HepG2 (cell line): Measurements from ENCODE around the gene RECQL5. TPM values are rescaled to one million over a fixed set of nuclear protein-coding genes. Genes with fewer than 3 reads are reported as not detected.
A peak's percentile ranks its signal among the peaks of the same experiment; 100 is the strongest.

Source experiments
- ATAC-seq: fragments of 200-7000 bp; cut with Tn5 transposase; 3 replicates; pipeline ENCODE4 v1.9.1; 2020; ENCODE audit warnings: mild to moderate bottlenecking, moderate library complexity
- BruUV-seq: library from RNA; stranded (reverse); fragments of 400-500 nt; replicated peaks from 2 replicates; lab custom pipeline; 2021; lab: Mats Ljungman, UMichigan
- CTCF ChIA-PET: fragments of 300-600 bp; formaldehyde crosslinking; extraction: SDS; loops from one replicate; lab custom pipeline; 2021; ENCODE audit warnings: low total read pairs, inconsistent platforms, low intra/inter-chr PET ratio; lab: Yijun Ruan, JAX
- POLR2A ChIA-PET: fragments of 350-600 bp; sonication (Branson Sonifier 250); formaldehyde crosslinking; loops from one replicate; lab custom pipeline; 2020; ENCODE audit warnings: antibody characterized with exemption, inconsistent platforms; lab: Yijun Ruan, JAX
- DNase-seq: peaks from one replicate; pipeline ENCODE4 v3.0.0-alpha.2; 2015; ENCODE audit warnings: low spot score
- FAIRE-seq: peaks from 3 replicates; lab custom pipeline; 2011; peaks lifted over from hg19 to GRCh38; lab: Jason Lieb, UNC
- H2AFZ ChIP-seq: one replicate; pipeline ENCODE4 v1.6.1; 2011; ENCODE audit warnings: low read length, inconsistent platforms
- H3K27ac ChIP-seq: fragments of 300-600 bp; 3 replicates; pipeline ENCODE4 v1.8.0; 2011; ENCODE audit warnings: mixed run types, mild to moderate bottlenecking, mixed read lengths, low read length, inconsistent platforms; ENCODE audit not compliant: insufficient read depth; ENCODE audit errors: extremely low read length
- H3K27me3 ChIP-seq, 2 experiments: fragments of 200-600 bp in 1 of 2; 2 replicates in 1 of 2; 3 replicates in 1 of 2; pipeline versions ENCODE4 v1.6.0 to v1.8.0; 2011; ENCODE audit warnings: low read length in 2 of 2, mild to moderate bottlenecking in 2 of 2, moderate library complexity in 2 of 2, inconsistent platforms in 1 of 2; ENCODE audit not compliant: insufficient read depth in 2 of 2, control insufficient read depth in 1 of 2
- H3K36me3 ChIP-seq, 2 experiments: fragments of 200-600 bp in 1 of 2; replicated peaks in 1 of 2; 2 replicates in 1 of 2; 3 replicates in 1 of 2; pipeline versions ENCODE4 v1.5.1 to v1.8.0; 2011; ENCODE audit warnings: low read length in 2 of 2, inconsistent platforms in 1 of 2; ENCODE audit not compliant: insufficient read depth in 2 of 2, control insufficient read depth in 1 of 2
- H3K4me1 ChIP-seq: 2 replicates; pipeline ENCODE4 v1.5.1; 2012; ENCODE audit warnings: low read length, inconsistent platforms; ENCODE audit not compliant: insufficient read depth
- H3K4me2 ChIP-seq: 2 replicates; pipeline ENCODE4 v1.6.0; 2011; ENCODE audit warnings: low read depth, low read length, inconsistent platforms
- H3K4me3 ChIP-seq, 3 experiments: fragments of 200-600 bp in 1 of 3; sonication (generic), shearing (Covaris generic) in 1 of 3; replicated peaks in 1 of 3; 2 replicates each; pipeline ENCODE4 v1.5.1; 2011 to 2016; ENCODE audit warnings: low read length in 3 of 3, inconsistent platforms in 2 of 3, low read depth in 2 of 3, mild to moderate bottlenecking in 2 of 3, control low read depth in 1 of 3, mixed read lengths in 1 of 3; ENCODE audit not compliant: insufficient read depth in 1 of 3
- H3K79me2 ChIP-seq: one replicate; pipeline ENCODE4 v1.6.1; 2011; ENCODE audit warnings: low read length, inconsistent platforms; ENCODE audit not compliant: insufficient read depth
- H3K9ac ChIP-seq: 2 replicates; pipeline ENCODE4 v1.6.0; 2011; ENCODE audit warnings: mild to moderate bottlenecking, low read depth, low read length, inconsistent platforms; ENCODE audit not compliant: insufficient read depth
- H3K9me3 ChIP-seq: 2 replicates; pipeline ENCODE4 v1.5.1; 2012; ENCODE audit warnings: mild to moderate bottlenecking, low read length
- H4K20me1 ChIP-seq: 2 replicates; pipeline ENCODE4 v1.6.0; 2011; ENCODE audit warnings: inconsistent platforms, mild to moderate bottlenecking, low read length, moderate library complexity; ENCODE audit not compliant: insufficient read depth
- GABPB1 ChIP-seq: IDR thresholded peaks from 2 replicates; pipeline ENCODE4 v1.6.1; 2016; ENCODE audit warnings: mild to moderate bottlenecking, missing genetic modification reagents, moderate library complexity, missing compliant biosample characterization
- HNRNPH1 ChIP-seq: fragments of 200-400 bp; formaldehyde crosslinking; optimal IDR thresholded peaks from 2 replicates; pipeline ENCODE3; 2017; ENCODE audit warnings: mild to moderate bottlenecking, low read depth, low read length
- ZNF547 ChIP-seq: sonication (generic); formaldehyde crosslinking; IDR thresholded peaks from 2 replicates; pipeline ENCODE4 v1.5.1; 2020; ENCODE audit warnings: mild to moderate bottlenecking, missing genetic modification reagents
- ZNF768 ChIP-seq: sonication (generic); formaldehyde crosslinking; IDR thresholded peaks from 2 replicates; pipeline ENCODE4 v1.4.0; 2020; ENCODE audit warnings: missing genetic modification reagents
- WGBS: methylation state at CpG from one replicate; pipeline ENCODE4 v1.1.6; 2017; ENCODE audit warnings: low lambda C conversion rate; 5-methylcytosine and 5-hydroxymethylcytosine counted together
- in situ Hi-C: cut with HindIII; loops from 2 replicates; pipeline ENCODE4 v1.10.0; 2017; ENCODE audit warnings: low pct_unique_long_range_greater_than_20kb; ENCODE audit not compliant: extremely low pct_ligation_motif_present
- intact Hi-C: fragments of 100-400 bp; cut with micrococcal nuclease; formaldehyde crosslinking; loops from one replicate; pipeline ENCODE4 v1.10.0; 2022; ENCODE audit not compliant: unreplicated experiment
- polyA plus RNA-seq, 8 experiments: library from polyadenylated mRNA; depleted of rRNA in 3 of 8; stranded (reverse) in 7 of 8; unstranded in 1 of 8; fragments of >200 nt; fragmentation: Illumina TruSeq in 4 of 8; extraction: Trizol in 4 of 8; gene quantifications; 2 replicates each; pipeline versions ENCODE4 v1.2.1 to v1.2.3, GENCODE V29; 2011 to 2016; ENCODE audit warnings: low read depth in 4 of 8, missing spikeins in 1 of 8, mixed read lengths in 1 of 8; ENCODE audit not compliant: insufficient read depth in 1 of 8
- total RNA-seq, 5 experiments: library from RNA; depleted of rRNA; stranded (reverse); fragments of >200 nt; fragmentation: Illumina TruSeq; extraction: Trizol; gene quantifications; 2 replicates each; pipeline ENCODE4 v1.2.3, GENCODE V29; 2016; ENCODE audit warnings: low read depth in 1 of 5
- TF ChIP-seq, protein P1 (sequence below): sonication (generic); formaldehyde crosslinking; IDR thresholded peaks from 2 replicates; pipeline ENCODE4 v1.4.0; 2020; ENCODE audit warnings: missing genetic modification reagents

The RECQL5 gene
- total and polyA plus RNA-seq, 2 of the 13 experiments (the other 11 are each of a cell fraction or from before 2014, with no cell fraction given) = 27.7 to 32.0 TPM

DNA sequence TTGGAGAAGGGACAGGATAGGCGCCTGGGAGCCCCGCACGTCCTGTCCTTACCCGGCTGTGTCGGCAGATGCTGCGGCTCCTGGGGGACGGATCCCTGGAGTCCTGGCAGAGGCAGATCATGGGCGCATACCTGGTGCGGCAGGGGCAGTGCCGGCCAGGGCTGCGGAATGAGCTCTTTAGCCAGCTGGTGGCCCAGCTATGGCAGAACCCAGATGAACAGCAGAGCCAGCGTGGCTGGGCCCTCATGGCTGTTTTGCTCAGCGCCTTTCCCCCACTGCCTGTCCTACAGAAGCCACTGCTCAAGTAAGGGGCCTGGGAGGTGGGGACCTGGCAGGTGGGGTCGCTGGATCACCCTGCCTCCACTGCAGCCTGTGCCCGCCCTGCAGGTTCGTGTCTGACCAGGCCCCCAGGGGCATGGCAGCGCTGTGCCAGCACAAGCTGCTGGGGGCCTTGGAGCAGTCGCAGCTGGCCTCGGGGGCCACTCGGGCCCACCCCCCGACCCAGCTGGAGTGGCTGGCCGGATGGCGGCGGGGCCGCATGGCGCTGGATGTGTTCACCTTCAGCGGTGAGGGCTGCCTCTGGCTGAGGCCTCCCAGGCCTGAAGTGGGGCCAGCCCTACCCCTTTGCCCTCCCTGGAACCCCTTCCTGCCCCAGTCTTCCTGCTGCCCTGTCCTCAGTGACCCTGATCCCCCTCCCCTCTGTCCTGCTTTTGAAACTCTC lies 53.9 kb downstream of the RECQL5 start:
- H3K9me3 ChIP-seq = no peaks in the 10 kb centered on the region
- H3K36me3 ChIP-seq = no peaks in the 10 kb centered on the region
- WGBS = 88% methylated on average over 5 of the region's 27 CpGs
- DNase-seq (no peak), FAIRE-seq (no peak), ATAC-seq (no peak)
- no TSS peak for BruUV-seq
- TF ChIP-seq ZNF547 (CRISPR knock-in tag) = no peak
- TF ChIP-seq HNRNPH1 = no peak
- peak; percentile 8; the same call in 1 of the 2 replicates for TF ChIP-seq ZNF768 (CRISPR knock-in tag)
- TF ChIP-seq GABPB1 (CRISPR knock-in tag) = 0 out of 2 replicates have a peak, but pooled peaks have one; percentile 11
- TF ChIP-seq, protein P1, sequence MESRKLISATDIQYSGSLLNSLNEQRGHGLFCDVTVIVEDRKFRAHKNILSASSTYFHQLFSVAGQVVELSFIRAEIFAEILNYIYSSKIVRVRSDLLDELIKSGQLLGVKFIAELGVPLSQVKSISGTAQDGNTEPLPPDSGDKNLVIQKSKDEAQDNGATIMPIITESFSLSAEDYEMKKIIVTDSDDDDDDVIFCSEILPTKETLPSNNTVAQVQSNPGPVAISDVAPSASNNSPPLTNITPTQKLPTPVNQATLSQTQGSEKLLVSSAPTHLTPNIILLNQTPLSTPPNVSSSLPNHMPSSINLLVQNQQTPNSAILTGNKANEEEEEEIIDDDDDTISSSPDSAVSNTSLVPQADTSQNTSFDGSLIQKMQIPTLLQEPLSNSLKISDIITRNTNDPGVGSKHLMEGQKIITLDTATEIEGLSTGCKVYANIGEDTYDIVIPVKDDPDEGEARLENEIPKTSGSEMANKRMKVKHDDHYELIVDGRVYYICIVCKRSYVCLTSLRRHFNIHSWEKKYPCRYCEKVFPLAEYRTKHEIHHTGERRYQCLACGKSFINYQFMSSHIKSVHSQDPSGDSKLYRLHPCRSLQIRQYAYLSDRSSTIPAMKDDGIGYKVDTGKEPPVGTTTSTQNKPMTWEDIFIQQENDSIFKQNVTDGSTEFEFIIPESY (CRISPR knock-in tag) = 0 out of 2 replicates have a peak, but pooled peaks have one; percentile 19
- H3K4me2 ChIP-seq = no peak overlapping the region
- H3K4me1 ChIP-seq = peaks cover 46% of the 10 kb centered on the region
- ChIA-PET CTCF (no interaction called here), POLR2A (interaction anchor here (1.4 to 1.8 kb wide), 3 partner anchors 11 to 167 kb away, joined by 3 to 5 read pairs (median 4); no protein-coding TSS in a partner anchor)
- H3K27ac ChIP-seq = no peak overlapping the region
- no peaks in the 10 kb centered on the region for H3K79me2 ChIP-seq
- H3K9ac ChIP-seq = no peak overlapping the region
- intact Hi-C loops = loop anchor here (5.0 kb wide), 1 partner anchor 139 kb away; no protein-coding TSS in a partner anchor
- no peak overlapping the region for H3K4me3 ChIP-seq
- H4K20me1 ChIP-seq = no peaks in the 10 kb centered on the region
- no peaks in the 10 kb centered on the region; a peak in 1 of 5 replicates for H3K27me3 ChIP-seq
- in situ Hi-C loops = loop anchor here (10.0 kb wide), 1 partner anchor 142 kb away; no protein-coding TSS in a partner anchor
- no peak overlapping the region for H2AFZ ChIP-seq
